DOHH2 (cell line): Measurements from ENCODE around the gene CCRL2.

Experiments
- H3F3A ChIP-seq: fragments of 200-600 bp; sonication (generic), shearing (Covaris generic); 2 replicates; pipeline ENCODE4 v1.6.0; 2016; ENCODE audit warnings: antibody characterized with exemption, mild to moderate bottlenecking; ENCODE audit not compliant: control insufficient read depth, insufficient read depth
- H3K27ac ChIP-seq: fragments of 200-600 bp; sonication (generic); 2 replicates; pipeline ENCODE4 v1.5.1; 2014; ENCODE audit warnings: low read depth, mild to moderate bottlenecking, low read length, moderate library complexity
- H3K27me3 ChIP-seq: fragments of 200-600 bp; sonication (generic); 2 replicates; pipeline ENCODE4 v1.6.1; 2014; ENCODE audit warnings: mild to moderate bottlenecking, low read length, mixed read lengths; ENCODE audit not compliant: control insufficient read depth
- H3K36me3 ChIP-seq: fragments of 200-600 bp; sonication (generic); 2 replicates; pipeline ENCODE4 v1.6.1; 2014; ENCODE audit warnings: mild to moderate bottlenecking, low read length, moderate library complexity, mixed read lengths; ENCODE audit not compliant: control insufficient read depth
- H3K4me1 ChIP-seq: fragments of 200-600 bp; sonication (generic); 2 replicates; pipeline ENCODE4 v1.6.1; 2014; ENCODE audit warnings: mild to moderate bottlenecking, low read length, mixed read lengths; ENCODE audit not compliant: control insufficient read depth
- H3K4me2 ChIP-seq: fragments of 200-600 bp; sonication (generic); 2 replicates; pipeline ENCODE4 v1.6.0; 2014; ENCODE audit warnings: mild to moderate bottlenecking, low read length, moderate library complexity
- H3K4me3 ChIP-seq: fragments of 200-600 bp; sonication (generic); 2 replicates; pipeline ENCODE4 v1.5.1; 2014; ENCODE audit warnings: mild to moderate bottlenecking, low read length, mixed read lengths
- H3K79me2 ChIP-seq: fragments of 200-600 bp; sonication (generic); 2 replicates; pipeline ENCODE4 v1.6.1; 2014; ENCODE audit warnings: mild to moderate bottlenecking, low read length, mixed read lengths; ENCODE audit not compliant: control insufficient read depth
- H3K9me2 ChIP-seq: fragments of 200-600 bp; sonication (generic); replicated peaks from 2 replicates; pipeline ENCODE4 v1.6.1; 2014; ENCODE audit warnings: mild to moderate bottlenecking, low read length, mixed read lengths; ENCODE audit not compliant: control insufficient read depth
- H3K9me3 ChIP-seq: fragments of 200-600 bp; sonication (generic); 2 replicates; pipeline ENCODE4 v1.6.1; 2014; ENCODE audit warnings: antibody characterized with exemption, low read length, mixed read lengths; ENCODE audit not compliant: control insufficient read depth, insufficient read depth
- H4K20me1 ChIP-seq: fragments of 200-600 bp; sonication (generic); 2 replicates; pipeline ENCODE4 v1.6.0; 2014; ENCODE audit warnings: low read depth, mild to moderate bottlenecking, antibody characterized with exemption, low read length, moderate library complexity; ENCODE audit not compliant: control insufficient read depth, insufficient read depth
- CTCF ChIP-seq: fragments of 200-600 bp; sonication (generic); IDR thresholded peaks from one replicate; pipeline ENCODE4 v1.5.1; 2014; ENCODE audit warnings: antibody characterized with exemption, mild to moderate bottlenecking, low read depth, low read length; ENCODE audit not compliant: poor library complexity, severe bottlenecking
- EZH2phosphoT487 ChIP-seq: fragments of 200-600 bp; sonication (generic); IDR thresholded peaks from 2 replicates; pipeline ENCODE4 v1.6.1; 2017; ENCODE audit warnings: borderline replicate concordance, mild to moderate bottlenecking, antibody characterized with exemption, low read length, moderate library complexity, mixed read lengths

The CCRL2 gene

GRCh38 chr3:46381625-46382024 is 25.4 kb upstream of the CCRL2 start:
- H3K4me3 ChIP-seq: no peak overlapping the region
- H3K9me2 ChIP-seq: no peaks in the 10 kb centered on the region
- H3F3A ChIP-seq: no peaks in the 10 kb centered on the region
- H3K4me2 ChIP-seq: no peak overlapping the region
- H3K9me3 ChIP-seq: no peaks in the 10 kb centered on the region
- H3K27me3 ChIP-seq: peaks cover 28% of the 10 kb centered on the region
- H3K79me2 ChIP-seq: no peaks in the 10 kb centered on the region
- TF ChIP-seq EZH2phosphoT487 (no peak), CTCF (no peak)
- H4K20me1 ChIP-seq: no peaks in the 10 kb centered on the region
- no peak overlapping the region for H3K27ac ChIP-seq
- no peaks in the 10 kb centered on the region for H3K36me3 ChIP-seq
- H3K4me1 ChIP-seq: peaks cover 10% of the 10 kb centered on the region

GRCh38 chr3:46383211-46383950 is 23.7 kb upstream of the CCRL2 start:
- Histone ChIP-seq H3K9me3 (no peaks in the 10 kb centered on the region), H3K36me3 (no peaks in the 10 kb centered on the region), H3K27me3 (peaks cover 26% of the 10 kb centered on the region), H3K27ac (no peak overlapping the region), H3F3A (no peaks in the 10 kb centered on the region), H3K79me2 (no peaks in the 10 kb centered on the region), H3K4me1 (peaks cover 10% of the 10 kb centered on the region), H3K9me2 (no peaks in the 10 kb centered on the region), H3K4me3 (no peak overlapping the region), H3K4me2 (no peak overlapping the region), H4K20me1 (no peaks in the 10 kb centered on the region)
- TF ChIP-seq CTCF (no peak), EZH2phosphoT487 (no peak)

- H3K79me2 ChIP-seq: no peaks in the 10 kb centered on the region
- no peak overlapping the region for H3K4me3 ChIP-seq
- H3K9me3 ChIP-seq: no peaks in the 10 kb centered on the region
- TF ChIP-seq EZH2phosphoT487 (no peak), CTCF (no peak)
- H3K27ac ChIP-seq: no peak overlapping the region
- H3K4me2 ChIP-seq: no peak overlapping the region
- H3K9me2 ChIP-seq: no peaks in the 10 kb centered on the region
- H3K4me1 ChIP-seq: peaks cover 10% of the 10 kb centered on the region
- no peaks in the 10 kb centered on the region for H4K20me1 ChIP-seq
- H3F3A ChIP-seq: no peaks in the 10 kb centered on the region
- peaks cover 26% of the 10 kb centered on the region for H3K27me3 ChIP-seq
- H3K36me3 ChIP-seq: no peaks in the 10 kb centered on the region
Measured at GRCh38 chr3:46383951-46384330, 23.1 kb upstream of the CCRL2 start.
